HepG2 (cell line): ENCODE measurements around the gene CTDSP2. TPM values are rescaled to one million over a fixed set of nuclear protein-coding genes. Genes with fewer than 3 reads are reported as not detected.

ENCODE experiments used
- ATAC-seq: fragments of 200-7000 bp; cut with Tn5 transposase; 3 replicates; pipeline ENCODE4 v1.9.1; 2020; ENCODE audit warnings: mild to moderate bottlenecking, moderate library complexity
- BruUV-seq: library from RNA; stranded (reverse); fragments of 400-500 nt; replicated peaks from 2 replicates; lab custom pipeline; 2021; lab: Mats Ljungman, UMichigan
- CTCF ChIA-PET: fragments of 300-600 bp; formaldehyde crosslinking; extraction: SDS; loops from one replicate; lab custom pipeline; 2021; ENCODE audit warnings: low total read pairs, inconsistent platforms, low intra/inter-chr PET ratio; lab: Yijun Ruan, JAX
- POLR2A ChIA-PET: fragments of 350-600 bp; sonication (Branson Sonifier 250); formaldehyde crosslinking; loops from one replicate; lab custom pipeline; 2020; ENCODE audit warnings: antibody characterized with exemption, inconsistent platforms; lab: Yijun Ruan, JAX
- DNase-seq: peaks from one replicate; pipeline ENCODE4 v3.0.0-alpha.2; 2015; ENCODE audit warnings: low spot score
- FAIRE-seq: peaks from 3 replicates; lab custom pipeline; 2011; peaks lifted over from hg19 to GRCh38; lab: Jason Lieb, UNC
- H2AFZ ChIP-seq: one replicate; pipeline ENCODE4 v1.6.1; 2011; ENCODE audit warnings: low read length, inconsistent platforms
- H3K27ac ChIP-seq: fragments of 300-600 bp; 3 replicates; pipeline ENCODE4 v1.8.0; 2011; ENCODE audit warnings: mixed run types, mild to moderate bottlenecking, mixed read lengths, low read length, inconsistent platforms; ENCODE audit not compliant: insufficient read depth; ENCODE audit errors: extremely low read length
- H3K27me3 ChIP-seq, 2 experiments: fragments of 200-600 bp in 1 of 2; 2 replicates in 1 of 2; 3 replicates in 1 of 2; pipeline versions ENCODE4 v1.6.0 to v1.8.0; 2011; ENCODE audit warnings: low read length in 2 of 2, mild to moderate bottlenecking in 2 of 2, moderate library complexity in 2 of 2, inconsistent platforms in 1 of 2; ENCODE audit not compliant: insufficient read depth in 2 of 2, control insufficient read depth in 1 of 2
- H3K36me3 ChIP-seq, 2 experiments: fragments of 200-600 bp in 1 of 2; replicated peaks in 1 of 2; 2 replicates in 1 of 2; 3 replicates in 1 of 2; pipeline versions ENCODE4 v1.5.1 to v1.8.0; 2011; ENCODE audit warnings: low read length in 2 of 2, inconsistent platforms in 1 of 2; ENCODE audit not compliant: insufficient read depth in 2 of 2, control insufficient read depth in 1 of 2
- H3K4me1 ChIP-seq: 2 replicates; pipeline ENCODE4 v1.5.1; 2012; ENCODE audit warnings: low read length, inconsistent platforms; ENCODE audit not compliant: insufficient read depth
- H3K4me2 ChIP-seq: 2 replicates; pipeline ENCODE4 v1.6.0; 2011; ENCODE audit warnings: low read depth, low read length, inconsistent platforms
- H3K4me3 ChIP-seq, 3 experiments: fragments of 200-600 bp in 1 of 3; sonication (generic), shearing (Covaris generic) in 1 of 3; replicated peaks in 1 of 3; 2 replicates each; pipeline ENCODE4 v1.5.1; 2011 to 2016; ENCODE audit warnings: low read length in 3 of 3, inconsistent platforms in 2 of 3, low read depth in 2 of 3, mild to moderate bottlenecking in 2 of 3, control low read depth in 1 of 3, mixed read lengths in 1 of 3; ENCODE audit not compliant: insufficient read depth in 1 of 3
- H3K79me2 ChIP-seq: one replicate; pipeline ENCODE4 v1.6.1; 2011; ENCODE audit warnings: low read length, inconsistent platforms; ENCODE audit not compliant: insufficient read depth
- H3K9ac ChIP-seq: 2 replicates; pipeline ENCODE4 v1.6.0; 2011; ENCODE audit warnings: mild to moderate bottlenecking, low read depth, low read length, inconsistent platforms; ENCODE audit not compliant: insufficient read depth
- H3K9me3 ChIP-seq: 2 replicates; pipeline ENCODE4 v1.5.1; 2012; ENCODE audit warnings: mild to moderate bottlenecking, low read length
- H4K20me1 ChIP-seq: 2 replicates; pipeline ENCODE4 v1.6.0; 2011; ENCODE audit warnings: inconsistent platforms, mild to moderate bottlenecking, low read length, moderate library complexity; ENCODE audit not compliant: insufficient read depth
- GATAD2A ChIP-seq: IDR thresholded peaks from 2 replicates; pipeline ENCODE4 v1.6.1; 2016
- GLMP ChIP-seq: sonication (generic); formaldehyde crosslinking; IDR thresholded peaks from 2 replicates; pipeline ENCODE4 v1.9.0; 2021; ENCODE audit warnings: missing genetic modification reagents, mild to moderate bottlenecking, borderline replicate concordance
- SIX1 ChIP-seq: sonication (generic); formaldehyde crosslinking; IDR thresholded peaks from 2 replicates; pipeline ENCODE4 v1.4.0; 2020; ENCODE audit warnings: missing genetic modification reagents, borderline replicate concordance
- TFE3 ChIP-seq: IDR thresholded peaks from 2 replicates; pipeline ENCODE4 v1.6.1; 2016
- ZFX ChIP-seq: sonication (generic); formaldehyde crosslinking; IDR thresholded peaks from 2 replicates; pipeline ENCODE4 v1.4.0; 2020; ENCODE audit warnings: mild to moderate bottlenecking, low read depth, missing genetic modification reagents, moderate library complexity
- ZNF207 ChIP-seq: fragments of 450-650 bp; IDR thresholded peaks from 2 replicates; pipeline ENCODE4 v1.6.1; 2016; ENCODE audit warnings: antibody characterized with exemption, borderline replicate concordance
- ZNF281 ChIP-seq: sonication (generic); formaldehyde crosslinking; IDR thresholded peaks from 2 replicates; pipeline ENCODE4 v1.4.0; 2020; ENCODE audit warnings: missing genetic modification reagents, borderline replicate concordance
- WGBS: methylation state at CpG from one replicate; pipeline ENCODE4 v1.1.6; 2017; ENCODE audit warnings: low lambda C conversion rate; 5-methylcytosine and 5-hydroxymethylcytosine counted together
- in situ Hi-C: cut with HindIII; loops from 2 replicates; pipeline ENCODE4 v1.10.0; 2017; ENCODE audit warnings: low pct_unique_long_range_greater_than_20kb; ENCODE audit not compliant: extremely low pct_ligation_motif_present
- intact Hi-C: fragments of 100-400 bp; cut with micrococcal nuclease; formaldehyde crosslinking; loops from one replicate; pipeline ENCODE4 v1.10.0; 2022; ENCODE audit not compliant: unreplicated experiment
- polyA plus RNA-seq, 8 experiments: library from polyadenylated mRNA; depleted of rRNA in 3 of 8; stranded (reverse) in 7 of 8; unstranded in 1 of 8; fragments of >200 nt; fragmentation: Illumina TruSeq in 4 of 8; extraction: Trizol in 4 of 8; gene quantifications; 2 replicates each; pipeline versions ENCODE4 v1.2.1 to v1.2.3, GENCODE V29; 2011 to 2016; ENCODE audit warnings: low read depth in 4 of 8, missing spikeins in 1 of 8, mixed read lengths in 1 of 8; ENCODE audit not compliant: insufficient read depth in 1 of 8
- total RNA-seq, 5 experiments: library from RNA; depleted of rRNA; stranded (reverse); fragments of >200 nt; fragmentation: Illumina TruSeq; extraction: Trizol; gene quantifications; 2 replicates each; pipeline ENCODE4 v1.2.3, GENCODE V29; 2016; ENCODE audit warnings: low read depth in 1 of 5
- TF ChIP-seq, protein P1 (sequence below): sonication (generic); formaldehyde crosslinking; IDR thresholded peaks from 2 replicates; pipeline ENCODE4 v1.5.1; 2020; ENCODE audit warnings: missing genetic modification reagents, mild to moderate bottlenecking, borderline replicate concordance

Gene CTDSP2
- total and polyA plus RNA-seq, 2 of the 13 experiments (the other 11 are each of a cell fraction or from before 2014, with no cell fraction given), result 38.1 to 82.5 TPM

GRCh38 chr12:57893431-57894353, 47.2 kb upstream of the CTDSP2 start (continued):
- 0 out of 2 replicates have a peak, but pooled peaks have one; percentile 9 for TF ChIP-seq ZNF281 (CRISPR knock-in tag)
- TF ChIP-seq ZFX (CRISPR knock-in tag), result peak; percentile 43; the same call in 1 of the 2 replicates
- TF ChIP-seq ZNF207, result no peak
- TF ChIP-seq GATAD2A, result peak; percentile 47; the same call in 1 of the 2 replicates
- TF ChIP-seq, all 625 proteins: peak for 22

DNA sequence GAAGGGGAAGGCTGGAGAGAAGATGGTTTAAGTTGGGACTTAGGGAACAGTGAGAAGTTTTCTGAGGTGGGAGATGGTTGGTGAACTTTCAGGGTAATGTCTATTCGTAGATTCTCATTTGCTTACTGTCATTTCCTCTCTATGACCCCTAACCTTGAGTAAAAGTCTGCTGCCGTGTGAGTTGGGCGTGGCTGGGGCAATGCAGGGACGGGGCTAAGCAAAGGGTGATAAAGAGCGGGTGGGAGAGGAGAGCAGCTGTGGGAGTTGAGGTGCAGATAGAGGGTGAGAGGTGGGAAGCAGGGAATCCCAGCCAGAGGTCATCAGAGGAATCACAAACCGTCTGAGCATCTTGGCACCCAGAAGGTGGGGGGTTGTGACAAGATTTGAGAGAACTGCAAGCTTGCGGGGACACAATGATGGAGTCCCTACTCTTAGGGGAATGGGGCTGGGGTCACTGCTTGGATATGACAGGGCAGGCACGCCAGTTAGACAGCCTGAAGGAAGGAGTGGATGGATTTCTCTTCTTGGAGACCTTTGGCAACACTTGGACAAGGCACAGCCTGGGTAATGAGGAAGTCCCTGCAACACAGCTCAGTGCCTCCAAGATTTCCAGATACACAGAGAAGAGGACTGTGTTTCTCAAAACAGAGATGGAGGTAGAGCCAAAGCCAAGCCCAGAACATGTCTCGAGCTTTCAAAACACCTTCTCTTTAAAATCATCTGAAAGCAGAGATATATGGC, 45.9 kb upstream of the CTDSP2 start:
- Histone ChIP-seq H3K79me2 (no peaks in the 10 kb centered on the region), H3K4me1 (peaks cover 69% of the 10 kb centered on the region), H3K36me3 (no peaks in the 10 kb centered on the region), H2AFZ (no peak overlapping the region), H3K9ac (no peak overlapping the region), H3K4me2 (no peak overlapping the region), H3K27ac (no peak overlapping the region), H3K9me3 (no peaks in the 10 kb centered on the region), H3K4me3 (no peak overlapping the region), H3K27me3 (peaks cover 9 to 69% of the 10 kb centered on the region in 2 experiments; a peak in 4 of 5 replicates), H4K20me1 (no peaks in the 10 kb centered on the region)
- FAIRE-seq (no peak), ATAC-seq (no peak), DNase-seq (no peak)
- in situ Hi-C loops, result no loop called here
- intact Hi-C loops, result no loop called here
- ChIA-PET CTCF (no interaction called here), POLR2A (no interaction called here)
- WGBS, result 34% methylated on average over 9 of the region's 9 CpGs
- no TSS peak for BruUV-seq
- TF ChIP-seq, protein P1, sequence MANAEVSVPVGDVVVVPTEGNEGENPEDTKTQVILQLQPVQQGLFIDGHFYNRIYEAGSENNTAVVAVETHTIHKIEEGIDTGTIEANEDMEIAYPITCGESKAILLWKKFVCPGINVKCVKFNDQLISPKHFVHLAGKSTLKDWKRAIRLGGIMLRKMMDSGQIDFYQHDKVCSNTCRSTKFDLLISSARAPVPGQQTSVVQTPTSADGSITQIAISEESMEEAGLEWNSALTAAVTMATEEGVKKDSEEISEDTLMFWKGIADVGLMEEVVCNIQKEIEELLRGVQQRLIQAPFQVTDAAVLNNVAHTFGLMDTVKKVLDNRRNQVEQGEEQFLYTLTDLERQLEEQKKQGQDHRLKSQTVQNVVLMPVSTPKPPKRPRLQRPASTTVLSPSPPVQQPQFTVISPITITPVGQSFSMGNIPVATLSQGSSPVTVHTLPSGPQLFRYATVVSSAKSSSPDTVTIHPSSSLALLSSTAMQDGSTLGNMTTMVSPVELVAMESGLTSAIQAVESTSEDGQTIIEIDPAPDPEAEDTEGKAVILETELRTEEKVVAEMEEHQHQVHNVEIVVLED (CRISPR knock-in tag), result no peak
- TF ChIP-seq SIX1 (CRISPR knock-in tag) (no peak), GLMP (CRISPR knock-in tag) (no peak), TFE3 (CRISPR knock-in tag) (no peak)
